ENCODE data around the gene MST1.

The MST1 gene

DNA sequence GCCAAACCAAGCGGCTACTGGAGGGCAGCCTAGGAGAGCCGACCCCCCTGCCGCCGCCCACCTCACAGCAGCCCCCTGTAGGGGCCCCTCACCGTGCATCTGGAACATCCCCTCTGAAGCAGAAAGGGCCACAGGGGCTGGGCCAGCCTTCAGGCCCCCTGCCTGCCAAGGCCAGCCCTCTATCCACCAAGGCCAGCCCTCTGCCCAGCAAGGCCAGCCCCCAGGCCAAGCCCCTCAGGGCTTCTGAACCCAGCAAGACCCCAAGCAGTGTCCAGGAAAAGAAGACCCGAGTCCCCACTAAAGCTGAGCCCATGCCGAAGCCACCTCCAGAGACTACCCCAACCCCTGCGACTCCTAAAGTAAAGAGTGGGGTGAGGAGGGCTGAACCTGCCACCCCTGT lies 38.6 kb downstream of the MST1 start:
- H3K9me3 ChIP-seq (ENCODE audit: insufficient read depth, low read length) = no peaks in the 10 kb centered on the region
- H3K4me2 ChIP-seq (ENCODE audit: low read length) = no peak overlapping the region
- H3K9ac ChIP-seq (ENCODE audit: low read length) = no peak overlapping the region
- no peak overlapping the region for H2AFZ ChIP-seq (ENCODE audit: low read depth, low read length)
- no peak overlapping the region for H3K4me3 ChIP-seq (ENCODE audit: low read length)
- H3K27ac ChIP-seq (ENCODE audit: low read length) = no peak overlapping the region
- H3K79me2 ChIP-seq (ENCODE audit: low read length) = no peaks in the 10 kb centered on the region
- H3K27me3 ChIP-seq (ENCODE audit: low read depth, low read length) = no peaks in the 10 kb centered on the region
- H4K20me1 ChIP-seq (ENCODE audit: insufficient read depth, low read length) = no peaks in the 10 kb centered on the region
- H3K4me1 ChIP-seq (ENCODE audit: low read length) = no peaks in the 10 kb centered on the region
- H3K36me3 ChIP-seq (replicated peaks; ENCODE audit: low read depth, low read length) = no peaks in the 10 kb centered on the region
- no peak for TF ChIP-seq EZH2phosphoT487 (IDR thresholded peaks at IDR 0.05; ENCODE audit: low read depth)
- TF ChIP-seq, protein P1, sequence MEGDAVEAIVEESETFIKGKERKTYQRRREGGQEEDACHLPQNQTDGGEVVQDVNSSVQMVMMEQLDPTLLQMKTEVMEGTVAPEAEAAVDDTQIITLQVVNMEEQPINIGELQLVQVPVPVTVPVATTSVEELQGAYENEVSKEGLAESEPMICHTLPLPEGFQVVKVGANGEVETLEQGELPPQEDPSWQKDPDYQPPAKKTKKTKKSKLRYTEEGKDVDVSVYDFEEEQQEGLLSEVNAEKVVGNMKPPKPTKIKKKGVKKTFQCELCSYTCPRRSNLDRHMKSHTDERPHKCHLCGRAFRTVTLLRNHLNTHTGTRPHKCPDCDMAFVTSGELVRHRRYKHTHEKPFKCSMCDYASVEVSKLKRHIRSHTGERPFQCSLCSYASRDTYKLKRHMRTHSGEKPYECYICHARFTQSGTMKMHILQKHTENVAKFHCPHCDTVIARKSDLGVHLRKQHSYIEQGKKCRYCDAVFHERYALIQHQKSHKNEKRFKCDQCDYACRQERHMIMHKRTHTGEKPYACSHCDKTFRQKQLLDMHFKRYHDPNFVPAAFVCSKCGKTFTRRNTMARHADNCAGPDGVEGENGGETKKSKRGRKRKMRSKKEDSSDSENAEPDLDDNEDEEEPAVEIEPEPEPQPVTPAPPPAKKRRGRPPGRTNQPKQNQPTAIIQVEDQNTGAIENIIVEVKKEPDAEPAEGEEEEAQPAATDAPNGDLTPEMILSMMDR (IDR thresholded peaks at IDR 0.05; ENCODE audit: low read depth, low read length) = no peak

DNA sequence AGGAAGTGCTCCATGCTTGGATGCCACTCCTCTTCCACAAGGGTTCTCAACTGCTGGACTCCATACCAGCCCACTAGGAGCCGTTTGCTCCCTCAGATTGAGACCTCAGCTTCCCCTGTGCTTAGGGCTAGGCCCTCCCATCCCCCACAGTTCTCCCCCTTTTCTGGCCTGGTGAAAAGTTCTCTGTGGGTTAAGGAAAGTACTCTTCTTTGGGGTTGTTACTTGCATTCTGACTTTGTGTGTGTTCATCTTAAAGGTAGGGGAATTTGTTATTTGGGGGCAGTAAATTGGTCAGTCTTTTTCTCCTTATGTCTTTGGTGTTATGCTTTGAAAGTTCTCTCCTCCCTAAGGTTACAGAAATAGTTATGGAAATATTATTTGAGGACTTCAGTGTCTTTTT lies 39.1 kb downstream of the MST1 start:
- no peak overlapping the region for H3K27ac ChIP-seq (ENCODE audit: low read length)
- H3K4me1 ChIP-seq (ENCODE audit: low read length) = no peaks in the 10 kb centered on the region
- no peak for TF ChIP-seq EZH2phosphoT487 (IDR thresholded peaks at IDR 0.05; ENCODE audit: low read depth)
- TF ChIP-seq, protein P1 (IDR thresholded peaks at IDR 0.05; ENCODE audit: low read depth, low read length) = no peak
- no peak overlapping the region for H3K4me3 ChIP-seq (ENCODE audit: low read length)
- H2AFZ ChIP-seq (ENCODE audit: low read depth, low read length) = no peak overlapping the region
- H3K27me3 ChIP-seq (ENCODE audit: low read depth, low read length) = no peaks in the 10 kb centered on the region
- H3K9me3 ChIP-seq (ENCODE audit: insufficient read depth, low read length) = no peaks in the 10 kb centered on the region
- no peaks in the 10 kb centered on the region for H4K20me1 ChIP-seq (ENCODE audit: insufficient read depth, low read length)
- H3K4me2 ChIP-seq (ENCODE audit: low read length) = no peak overlapping the region
- H3K79me2 ChIP-seq (ENCODE audit: low read length) = no peaks in the 10 kb centered on the region
- no peak overlapping the region for H3K9ac ChIP-seq (ENCODE audit: low read length)
- H3K36me3 ChIP-seq (replicated peaks; ENCODE audit: low read depth, low read length) = no peaks in the 10 kb centered on the region

DNA sequence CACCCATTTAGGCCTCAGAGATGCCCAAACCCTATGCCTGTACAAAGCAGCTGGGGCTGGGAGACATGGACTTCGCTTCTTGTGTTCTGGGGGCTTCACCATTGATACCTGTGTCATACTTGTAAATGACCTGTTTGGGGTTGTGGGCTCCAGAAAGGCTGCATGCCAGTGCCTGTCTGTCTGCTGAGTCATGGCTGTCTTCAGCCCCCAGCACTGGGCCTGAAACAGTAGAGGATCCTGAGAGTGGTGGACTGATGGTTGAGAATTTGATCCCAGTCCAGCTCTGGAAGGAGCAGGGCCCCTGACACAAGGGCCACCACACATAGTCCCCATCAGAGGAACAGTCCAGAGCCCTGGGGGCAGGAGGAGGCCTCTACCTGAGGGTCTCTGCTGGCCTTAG lies 39.7 kb downstream of the MST1 start:
- H3K4me2 ChIP-seq (ENCODE audit: low read length) = no peak overlapping the region

GRCh38 chr3:49648354-49649019 lies 40.8 kb downstream of the MST1 start:
- Histone ChIP-seq H3K27me3 (ENCODE audit: low read depth, low read length) (no peaks in the 10 kb centered on the region), H3K9me3 (ENCODE audit: insufficient read depth, low read length) (no peaks in the 10 kb centered on the region), H3K4me3 (ENCODE audit: low read length) (no peak overlapping the region), H3K27ac (ENCODE audit: low read length) (no peak overlapping the region), H3K9ac (ENCODE audit: low read length) (no peak overlapping the region), H3K4me1 (ENCODE audit: low read length) (no peaks in the 10 kb centered on the region), H4K20me1 (ENCODE audit: insufficient read depth, low read length) (no peaks in the 10 kb centered on the region), H3K36me3 (replicated peaks; ENCODE audit: low read depth, low read length) (no peaks in the 10 kb centered on the region), H3K4me2 (ENCODE audit: low read length) (no peak overlapping the region), H2AFZ (ENCODE audit: low read depth, low read length) (no peak overlapping the region), H3K79me2 (ENCODE audit: low read length) (no peaks in the 10 kb centered on the region)
- TF ChIP-seq, protein P1 (IDR thresholded peaks at IDR 0.05; ENCODE audit: low read depth, low read length) = no peak
- no peak for TF ChIP-seq EZH2phosphoT487 (IDR thresholded peaks at IDR 0.05; ENCODE audit: low read depth)

More for the DNA sequence above, 39.7 kb downstream of the MST1 start:
- Histone ChIP-seq H3K4me3 (ENCODE audit: low read length) (no peak overlapping the region), H3K4me1 (ENCODE audit: low read length) (no peaks in the 10 kb centered on the region), H3K9me3 (ENCODE audit: insufficient read depth, low read length) (no peaks in the 10 kb centered on the region), H3K27ac (ENCODE audit: low read length) (no peak overlapping the region), H3K79me2 (ENCODE audit: low read length) (no peaks in the 10 kb centered on the region), H4K20me1 (ENCODE audit: insufficient read depth, low read length) (no peaks in the 10 kb centered on the region), H3K27me3 (ENCODE audit: low read depth, low read length) (no peaks in the 10 kb centered on the region), H2AFZ (ENCODE audit: low read depth, low read length) (no peak overlapping the region), H3K9ac (ENCODE audit: low read length) (no peak overlapping the region), H3K36me3 (replicated peaks; ENCODE audit: low read depth, low read length) (no peaks in the 10 kb centered on the region)
- no peak for TF ChIP-seq EZH2phosphoT487 (IDR thresholded peaks at IDR 0.05; ENCODE audit: low read depth)
- TF ChIP-seq, protein P1 (IDR thresholded peaks at IDR 0.05; ENCODE audit: low read depth, low read length) = no peak
